Testis (tissue), 2 donors: ENCODE data around the gene ARID5B.

Experiments
- CTCF ChIP-seq, 3 experiments: fragments of 450-650 bp in 2 of 3; fragments of 200-600 bp in 1 of 3; sonication (generic) in 1 of 3; IDR thresholded peaks; one replicate each; pipeline ENCODE4 v1.5.1; 2016 to 2019; ENCODE audit warnings: antibody characterized with exemption in 3 of 3, mild to moderate bottlenecking in 2 of 3, moderate library complexity in 1 of 3
- POLR2A ChIP-seq: fragments of 450-650 bp; IDR thresholded peaks from one replicate; pipeline ENCODE4 v1.6.1; 2017; ENCODE audit warnings: antibody characterized with exemption, mild to moderate bottlenecking, moderate library complexity

- no peak for TF ChIP-seq CTCF (IDR thresholded peaks at IDR 0.05)
- TF ChIP-seq POLR2A, result no peak
Measured at GRCh38 chr10:62054408-62054807, 152.9 kb downstream of the ARID5B start.
